ENCODE measurements around the gene NR6A1. TPM values are rescaled to one million over a fixed set of nuclear protein-coding genes. Genes with fewer than 3 reads are reported as not detected.

Gene NR6A1
- total RNA-seq, 6 donors from 2014 or later = 4.2 to 34.6 (median 8.2) TPM

GRCh38 chr9:124493218-124493617 lies 277.9 kb downstream of the NR6A1 start:
- ATAC-seq (ENCODE audit: low FRiP score in 2 of 2) (no peak), DNase-seq (no peak)
- Histone ChIP-seq H3K4me3 (no peak overlapping the region), H3K9me3 (no peaks in the 10 kb centered on the region), H3K36me3 (no peaks in the 10 kb centered on the region), H3K27me3 (no peaks in the 10 kb centered on the region), H3K27ac (no peak overlapping the region), H3K4me1 (no peaks in the 10 kb centered on the region)
- no peak for TF ChIP-seq CTCF (IDR thresholded peaks at IDR 0.05)
- TF ChIP-seq POLR2A (IDR thresholded peaks at IDR 0.05) = no peak
- 89 to 90% methylated on average over 3 to 4 of the region's 4 CpGs for WGBS, 2 donors

- DNase-seq (no peak), ATAC-seq (ENCODE audit: low FRiP score in 2 of 2) (no peak)
- H3K27me3 ChIP-seq = no peaks in the 10 kb centered on the region
- no peak overlapping the region for H3K4me3 ChIP-seq
- TF ChIP-seq CTCF (IDR thresholded peaks at IDR 0.05) (no peak), POLR2AphosphoS5 (IDR thresholded peaks at IDR 0.05) (no peak), EP300 (IDR thresholded peaks at IDR 0.05) (no peak), POLR2A (IDR thresholded peaks at IDR 0.05) (no peak)
- WGBS, 2 donors = 81% methylated on average over 15 of the region's 19 CpGs; no CpG with 5 or more reads in 1 of the 2 donors
- no peaks in the 10 kb centered on the region for H3K4me1 ChIP-seq
- H3K9me3 ChIP-seq = no peaks in the 10 kb centered on the region
- no peak overlapping the region for H3K27ac ChIP-seq
- no peaks in the 10 kb centered on the region for H3K36me3 ChIP-seq
These were observed 278.3 kb downstream of the NR6A1 start for GRCh38 chr9:124492818-124493217.

GRCh38 chr9:124491049-124491975 lies 279.8 kb downstream of the NR6A1 start:
- Histone ChIP-seq H3K27ac (no peak overlapping the region), H3K4me3 (no peak overlapping the region), H3K9me3 (no peaks in the 10 kb centered on the region), H3K36me3 (no peaks in the 10 kb centered on the region), H3K4me1 (no peaks in the 10 kb centered on the region), H3K27me3 (peaks cover 0 to 7% (median 0%) of the 10 kb centered on the region in 4 donors)
- ATAC-seq (ENCODE audit: low FRiP score in 2 of 2) (no peak), DNase-seq (peak in 1 of 2 donors; percentile 72)
- TF ChIP-seq CTCF (IDR thresholded peaks at IDR 0.05) = no peak
- no peak for TF ChIP-seq POLR2AphosphoS5 (IDR thresholded peaks at IDR 0.05)
- 83 to 88% methylated on average over 12 to 32 of the region's 32 CpGs for WGBS, 2 donors

- WGBS, 2 donors = 80% methylated on average over 2 of the region's 2 CpGs
- Histone ChIP-seq H3K27me3 (peaks cover 0 to 7% (median 0%) of the 10 kb centered on the region in 4 donors), H3K36me3 (no peaks in the 10 kb centered on the region), H3K27ac (no peak overlapping the region), H3K9me3 (no peaks in the 10 kb centered on the region), H3K4me3 (no peak overlapping the region), H3K4me1 (no peaks in the 10 kb centered on the region)
- no peak for TF ChIP-seq POLR2A (IDR thresholded peaks at IDR 0.05)
- no peak for TF ChIP-seq CTCF (IDR thresholded peaks at IDR 0.05)
- TF ChIP-seq POLR2AphosphoS5 (IDR thresholded peaks at IDR 0.05) = no peak
- TF ChIP-seq EP300 (IDR thresholded peaks at IDR 0.05) = no peak
- DNase-seq = no peak
- no peak for ATAC-seq (ENCODE audit: low FRiP score in 2 of 2)
These were observed 281.1 kb downstream of the NR6A1 start for GRCh38 chr9:124490004-124490403.

GRCh38 chr9:124489222-124489621 lies 281.9 kb downstream of the NR6A1 start:
- Histone ChIP-seq H3K27ac (no peak overlapping the region), H3K4me3 (no peak overlapping the region), H3K9me3 (no peaks in the 10 kb centered on the region), H3K4me1 (no peaks in the 10 kb centered on the region), H3K27me3 (peaks cover 0 to 7% (median 0%) of the 10 kb centered on the region in 4 donors), H3K36me3 (no peaks in the 10 kb centered on the region)
- 53 to 66% methylated on average over 12 to 13 of the region's 13 CpGs for WGBS, 2 donors
- DNase-seq (no peak), ATAC-seq (ENCODE audit: low FRiP score in 2 of 2) (no peak)
- TF ChIP-seq POLR2AphosphoS5 (IDR thresholded peaks at IDR 0.05) (no peak), CTCF (IDR thresholded peaks at IDR 0.05) (no peak), POLR2A (IDR thresholded peaks at IDR 0.05) (no peak), EP300 (IDR thresholded peaks at IDR 0.05) (no peak)
